Measurements from ENCODE around the gene ZNF302.

DNA sequence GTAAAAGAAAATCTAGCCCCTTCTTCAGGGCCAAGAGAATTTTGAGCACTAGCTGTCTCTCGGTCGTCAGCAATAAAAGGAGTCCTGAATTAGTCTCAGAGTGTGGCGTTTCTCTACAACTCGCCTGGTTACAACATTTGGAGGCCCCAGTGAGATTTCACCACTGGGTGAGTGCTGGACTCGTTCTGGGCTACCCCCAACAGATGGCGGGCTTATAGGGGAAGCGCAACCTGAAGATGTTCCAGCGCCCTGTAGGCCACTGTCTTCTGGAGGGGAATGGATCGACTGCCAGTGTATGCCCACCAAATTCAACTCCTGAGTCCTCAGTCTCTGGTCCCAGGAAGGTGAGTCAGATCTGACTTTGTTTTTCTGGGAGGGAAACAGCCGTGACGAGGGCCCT is 44.9 kb downstream of the ZNF302 start:
- TF ChIP-seq, protein P1, sequence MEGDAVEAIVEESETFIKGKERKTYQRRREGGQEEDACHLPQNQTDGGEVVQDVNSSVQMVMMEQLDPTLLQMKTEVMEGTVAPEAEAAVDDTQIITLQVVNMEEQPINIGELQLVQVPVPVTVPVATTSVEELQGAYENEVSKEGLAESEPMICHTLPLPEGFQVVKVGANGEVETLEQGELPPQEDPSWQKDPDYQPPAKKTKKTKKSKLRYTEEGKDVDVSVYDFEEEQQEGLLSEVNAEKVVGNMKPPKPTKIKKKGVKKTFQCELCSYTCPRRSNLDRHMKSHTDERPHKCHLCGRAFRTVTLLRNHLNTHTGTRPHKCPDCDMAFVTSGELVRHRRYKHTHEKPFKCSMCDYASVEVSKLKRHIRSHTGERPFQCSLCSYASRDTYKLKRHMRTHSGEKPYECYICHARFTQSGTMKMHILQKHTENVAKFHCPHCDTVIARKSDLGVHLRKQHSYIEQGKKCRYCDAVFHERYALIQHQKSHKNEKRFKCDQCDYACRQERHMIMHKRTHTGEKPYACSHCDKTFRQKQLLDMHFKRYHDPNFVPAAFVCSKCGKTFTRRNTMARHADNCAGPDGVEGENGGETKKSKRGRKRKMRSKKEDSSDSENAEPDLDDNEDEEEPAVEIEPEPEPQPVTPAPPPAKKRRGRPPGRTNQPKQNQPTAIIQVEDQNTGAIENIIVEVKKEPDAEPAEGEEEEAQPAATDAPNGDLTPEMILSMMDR (IDR thresholded peaks at IDR 0.05) = no peak
- no peak for TF ChIP-seq POLR2A (IDR thresholded peaks at IDR 0.05)
- TF ChIP-seq EP300 (IDR thresholded peaks at IDR 0.05) = no peak
